ENCODE measurements around the gene NFASC. TPM values are rescaled to one million over a fixed set of nuclear protein-coding genes. Genes with fewer than 3 reads are reported as not detected.

NFASC gene
- total and polyA plus RNA-seq, 8 donors, result 3.3 to 12.7 (median 6.7) TPM

GRCh38 chr1:204868340-204868700 is 2.3 kb upstream of the NFASC start:
- H3K4me3 ChIP-seq, result no peak overlapping the region
- H3K27me3 ChIP-seq, result no peaks in the 10 kb centered on the region
- ATAC-seq (peak in 1 of 4 donors; percentile 44), DNase-seq (no peak), FAIRE-seq (no peak)
- 61 to 69% methylated on average over 7 of the region's 7 CpGs for WGBS, 2 donors
- H3K4me1 ChIP-seq, result no peaks in the 10 kb centered on the region
- H3K9me3 ChIP-seq, result no peaks in the 10 kb centered on the region
- TF ChIP-seq, protein P1, sequence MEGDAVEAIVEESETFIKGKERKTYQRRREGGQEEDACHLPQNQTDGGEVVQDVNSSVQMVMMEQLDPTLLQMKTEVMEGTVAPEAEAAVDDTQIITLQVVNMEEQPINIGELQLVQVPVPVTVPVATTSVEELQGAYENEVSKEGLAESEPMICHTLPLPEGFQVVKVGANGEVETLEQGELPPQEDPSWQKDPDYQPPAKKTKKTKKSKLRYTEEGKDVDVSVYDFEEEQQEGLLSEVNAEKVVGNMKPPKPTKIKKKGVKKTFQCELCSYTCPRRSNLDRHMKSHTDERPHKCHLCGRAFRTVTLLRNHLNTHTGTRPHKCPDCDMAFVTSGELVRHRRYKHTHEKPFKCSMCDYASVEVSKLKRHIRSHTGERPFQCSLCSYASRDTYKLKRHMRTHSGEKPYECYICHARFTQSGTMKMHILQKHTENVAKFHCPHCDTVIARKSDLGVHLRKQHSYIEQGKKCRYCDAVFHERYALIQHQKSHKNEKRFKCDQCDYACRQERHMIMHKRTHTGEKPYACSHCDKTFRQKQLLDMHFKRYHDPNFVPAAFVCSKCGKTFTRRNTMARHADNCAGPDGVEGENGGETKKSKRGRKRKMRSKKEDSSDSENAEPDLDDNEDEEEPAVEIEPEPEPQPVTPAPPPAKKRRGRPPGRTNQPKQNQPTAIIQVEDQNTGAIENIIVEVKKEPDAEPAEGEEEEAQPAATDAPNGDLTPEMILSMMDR (IDR thresholded peaks at IDR 0.05), result no peak
- intact Hi-C loops (cut with DNase I), result no loop called here
- H3K27ac ChIP-seq, result no peak overlapping the region
- no peaks in the 10 kb centered on the region for H3K36me3 ChIP-seq

- no peak overlapping the region for H3K27ac ChIP-seq
- no peaks in the 10 kb centered on the region for H3K9me3 ChIP-seq
- intact Hi-C loops (cut with DNase I), result no loop called here
- DNase-seq (no peak), FAIRE-seq (no peak), ATAC-seq (no peak)
- no peaks in the 10 kb centered on the region for H3K36me3 ChIP-seq
- TF ChIP-seq, protein P1 (IDR thresholded peaks at IDR 0.05), result no peak
- 58 to 66% methylated on average over 3 of the region's 3 CpGs for WGBS, 2 donors
- H3K4me3 ChIP-seq, result no peak overlapping the region
- H3K27me3 ChIP-seq, result no peaks in the 10 kb centered on the region
- H3K4me1 ChIP-seq, result no peaks in the 10 kb centered on the region
Measured at GRCh38 chr1:204869097-204869496, 1.6 kb upstream of the NFASC start.

- intact Hi-C loops (cut with DNase I), result no loop called here
- FAIRE-seq, result no peak
- WGBS, 2 donors, result 79 to 83% methylated on average over 5 of the region's 5 CpGs
- no peaks in the 10 kb centered on the region for H3K36me3 ChIP-seq
- no peaks in the 10 kb centered on the region for H3K27me3 ChIP-seq
- H3K27ac ChIP-seq, result no peak overlapping the region
- H3K4me3 ChIP-seq, result no peak overlapping the region
- H3K4me1 ChIP-seq, result no peaks in the 10 kb centered on the region
- no peak for ATAC-seq
- H3K9me3 ChIP-seq, result no peaks in the 10 kb centered on the region
- DNase-seq, result no peak
- TF ChIP-seq, protein P1 (IDR thresholded peaks at IDR 0.05), result no peak
Measured at GRCh38 chr1:204871405-204872037, 859 bp downstream of the NFASC start.

DNA sequence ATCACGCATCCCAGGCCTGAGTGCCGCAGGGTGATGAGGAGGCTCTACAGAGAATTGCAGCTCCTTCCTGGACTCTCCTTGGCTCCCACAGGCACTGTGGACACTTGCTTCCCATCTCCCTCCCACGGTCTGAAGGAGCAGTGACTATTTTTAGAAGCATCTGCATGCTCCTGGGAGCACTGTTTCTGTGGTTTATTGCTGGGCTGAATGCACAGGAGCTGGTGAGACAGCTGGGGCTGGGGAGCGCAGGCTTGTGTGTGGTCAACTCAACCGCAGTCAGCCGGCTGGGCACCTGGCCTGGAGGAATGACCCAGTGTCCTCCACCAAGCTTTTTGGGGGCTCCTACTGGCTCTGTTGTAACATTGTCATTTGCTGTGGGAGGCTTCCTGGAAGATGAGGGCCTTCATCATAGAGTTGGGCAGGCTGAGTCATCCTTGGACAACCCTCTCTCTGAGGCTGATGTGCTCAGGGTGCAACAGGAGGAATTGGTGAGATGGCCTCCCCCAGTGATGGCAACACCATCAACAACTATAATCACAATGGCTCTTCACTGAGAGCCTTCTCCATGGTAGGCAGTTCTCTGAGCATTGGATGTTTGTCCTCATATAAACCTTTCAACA is 1.7 kb downstream of the NFASC start:
- WGBS, 2 donors, result 79 to 81% methylated on average over 6 of the region's 6 CpGs
- TF ChIP-seq, protein P1 (IDR thresholded peaks at IDR 0.05), result no peak
- no peaks in the 10 kb centered on the region for H3K9me3 ChIP-seq
- H3K27me3 ChIP-seq, result no peaks in the 10 kb centered on the region
- no peak overlapping the region for H3K27ac ChIP-seq
- DNase-seq (no peak), FAIRE-seq (no peak), ATAC-seq (peak in 2 of 4 donors; percentile 19 to 52)
- no peaks in the 10 kb centered on the region for H3K36me3 ChIP-seq
- intact Hi-C loops (cut with DNase I), result no loop called here
- H3K4me3 ChIP-seq, result no peak overlapping the region
- no peaks in the 10 kb centered on the region for H3K4me1 ChIP-seq

DNA sequence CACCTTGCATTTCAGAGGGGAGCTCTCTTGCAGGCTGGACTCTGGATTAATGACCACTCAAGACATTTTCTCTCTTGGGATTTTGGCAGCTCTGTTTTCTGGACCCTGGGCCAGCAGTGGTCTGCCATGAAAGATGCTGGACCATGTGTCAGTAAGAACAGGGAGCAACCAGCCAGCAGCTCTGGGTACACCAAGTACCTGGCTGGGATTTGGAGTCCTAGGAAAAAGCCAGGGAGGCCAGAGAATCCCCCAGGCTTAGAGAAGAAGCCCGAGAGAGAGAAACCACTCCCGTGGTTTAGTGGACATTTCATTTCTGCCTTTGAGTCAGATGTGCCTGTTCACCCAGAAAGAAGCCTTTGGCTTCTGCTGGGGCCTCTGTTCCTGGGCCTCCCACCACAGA is 2.5 kb downstream of the NFASC start:
- Histone ChIP-seq H3K36me3 (no peaks in the 10 kb centered on the region), H3K4me1 (no peaks in the 10 kb centered on the region), H3K27ac (no peak overlapping the region), H3K27me3 (no peaks in the 10 kb centered on the region), H3K4me3 (no peak overlapping the region), H3K9me3 (no peaks in the 10 kb centered on the region)
- DNase-seq (no peak), FAIRE-seq (no peak), ATAC-seq (no peak)
- TF ChIP-seq, protein P1 (IDR thresholded peaks at IDR 0.05), result no peak
- intact Hi-C loops (cut with DNase I), result no loop called here
- WGBS, 2 donors, result 71 to 74% methylated on average over 2 of the region's 2 CpGs

All from pancreas (tissue), 10 donors.